Measurements from ENCODE around the gene USP3. TPM values are rescaled to one million over a fixed set of nuclear protein-coding genes. Genes with fewer than 3 reads are reported as not detected.

The USP3 gene
- polyA plus RNA-seq, 1 donor (not counting 4 experiments of a cell fraction or from before 2014, with no cell fraction given) = 16.2 TPM

GRCh38 chr15:63493436-63493835, 11.0 kb upstream of the USP3 start:
- Histone ChIP-seq H3K36me3 (ENCODE audit: control insufficient read depth in 2 of 2, extremely low read depth in 1 of 2, insufficient read depth in 2 of 2, low read length in 2 of 2) (no peaks in the 10 kb centered on the region), H3K4me2 (ENCODE audit: control insufficient read depth, extremely low read depth, insufficient read depth, low read depth, low read length) (no peak overlapping the region), H3K79me2 (ENCODE audit: control insufficient read depth, insufficient read depth, low read length) (no peaks in the 10 kb centered on the region), H3K9ac (ENCODE audit: control insufficient read depth, extremely low read depth, insufficient read depth, low read length) (no peak overlapping the region), H3K27me3 (ENCODE audit: control insufficient read depth, extremely low read depth, insufficient read depth, low read length) (no peaks in the 10 kb centered on the region), H3K4me1 (ENCODE audit: control insufficient read depth, extremely low read depth, insufficient read depth, low read length) (peaks cover 8% of the 10 kb centered on the region), H3K9me3 (ENCODE audit: control insufficient read depth, low read depth, low read length) (no peaks in the 10 kb centered on the region), H2AFZ (ENCODE audit: control insufficient read depth, low read length) (no peak overlapping the region), H3K9me1 (ENCODE audit: control insufficient read depth, extremely low read depth, insufficient read depth, low read length) (no peaks in the 10 kb centered on the region), H4K20me1 (ENCODE audit: control insufficient read depth, extremely low read depth, insufficient read depth, low read length) (no peaks in the 10 kb centered on the region), H3K27ac (ENCODE audit: control insufficient read depth, insufficient read depth, low read length) (no peak overlapping the region), H3K4me3 (ENCODE audit: control insufficient read depth in 2 of 3, extremely low read depth in 1 of 3, insufficient read depth in 2 of 3, low read depth in 1 of 3, low read length in 3 of 3) (no peak overlapping the region)
- no peak for FAIRE-seq
- DNase-seq (ENCODE audit: low read depth, low spot score) = no peak
- dilution Hi-C loops (cut with MboI; ENCODE audit: extremely low pct_ligation_motif_present, low sequenced_read_pairs) = no loop called here
- no peak for TF ChIP-seq CTCF (optimal IDR thresholded peaks at IDR 0.05 in 1 of 3, IDR thresholded peaks at IDR 0.05 in 1 of 3, conservative IDR thresholded peaks at IDR 0.05 in 1 of 3; ENCODE audit: extremely low read depth in 1 of 3, insufficient read depth in 2 of 3, low read length in 3 of 3)
- TF ChIP-seq EZH2 (IDR thresholded peaks at IDR 0.05; ENCODE audit: low read length) = no peak

GRCh38 chr15:63494408-63494807, 10.0 kb upstream of the USP3 start:
- TF ChIP-seq EZH2 (IDR thresholded peaks at IDR 0.05; ENCODE audit: low read length) (no peak), CTCF (optimal IDR thresholded peaks at IDR 0.05 in 1 of 3, IDR thresholded peaks at IDR 0.05 in 1 of 3, conservative IDR thresholded peaks at IDR 0.05 in 1 of 3; ENCODE audit: extremely low read depth in 1 of 3, insufficient read depth in 2 of 3, low read length in 3 of 3) (no peak)
- dilution Hi-C loops (cut with MboI; ENCODE audit: extremely low pct_ligation_motif_present, low sequenced_read_pairs) = no loop called here
- no peaks in the 10 kb centered on the region for H3K36me3 ChIP-seq (ENCODE audit: control insufficient read depth in 2 of 2, extremely low read depth in 1 of 2, insufficient read depth in 2 of 2, low read length in 2 of 2)
- no peak for DNase-seq (ENCODE audit: low read depth, low spot score)
- H3K9ac ChIP-seq (ENCODE audit: control insufficient read depth, extremely low read depth, insufficient read depth, low read length) = no peak overlapping the region
- no peak overlapping the region for H3K27ac ChIP-seq (ENCODE audit: control insufficient read depth, insufficient read depth, low read length)
- peaks cover 8% of the 10 kb centered on the region for H3K4me1 ChIP-seq (ENCODE audit: control insufficient read depth, extremely low read depth, insufficient read depth, low read length)
- no peaks in the 10 kb centered on the region for H3K79me2 ChIP-seq (ENCODE audit: control insufficient read depth, insufficient read depth, low read length)
- no peaks in the 10 kb centered on the region for H3K9me1 ChIP-seq (ENCODE audit: control insufficient read depth, extremely low read depth, insufficient read depth, low read length)
- no peaks in the 10 kb centered on the region for H3K27me3 ChIP-seq (ENCODE audit: control insufficient read depth, extremely low read depth, insufficient read depth, low read length)
- no peaks in the 10 kb centered on the region for H4K20me1 ChIP-seq (ENCODE audit: control insufficient read depth, extremely low read depth, insufficient read depth, low read length)
- H3K4me3 ChIP-seq (ENCODE audit: control insufficient read depth in 2 of 3, extremely low read depth in 1 of 3, insufficient read depth in 2 of 3, low read depth in 1 of 3, low read length in 3 of 3) = no peak overlapping the region
- no peak overlapping the region for H2AFZ ChIP-seq (ENCODE audit: control insufficient read depth, low read length)
- no peak for FAIRE-seq
- no peak overlapping the region for H3K4me2 ChIP-seq (ENCODE audit: control insufficient read depth, extremely low read depth, insufficient read depth, low read depth, low read length)
- no peaks in the 10 kb centered on the region for H3K9me3 ChIP-seq (ENCODE audit: control insufficient read depth, low read depth, low read length)

Data from keratinocyte (primary cell).